Heart left ventricle (tissue), 16 donors: ENCODE results near the gene JADE1. TPM values are rescaled to one million over a fixed set of nuclear protein-coding genes. Genes with fewer than 3 reads are reported as not detected.

Experiments used
- ATAC-seq, 4 donors: fragments of 200-7000 bp; cut with Tn5 transposase; one replicate each; pipeline ENCODE4 v1.9.1; 2020 to 2022; ENCODE audit warnings: moderate library complexity in 4 of 4, mild to moderate bottlenecking in 3 of 4, moderate number of reproducible peaks in 1 of 4
- DNase-seq, 5 donors: peaks; one replicate each; pipeline ENCODE4 v3.0.0-alpha.2; 2020
- H3K27ac ChIP-seq, 12 donors: fragments of 200-600 bp; sonication (generic) in 4 of 12; one replicate each; pipeline versions ENCODE4 v1.5.0 to v1.8.0; 2016 to 2022; ENCODE audit warnings: mild to moderate bottlenecking in 2 of 12
- H3K27me3 ChIP-seq, 9 donors: fragments of 200-600 bp; sonication (generic) in 2 of 9; one replicate each; pipeline versions ENCODE4 v1.5.1 to v1.8.0; 2016 to 2022; ENCODE audit warnings: mild to moderate bottlenecking in 3 of 9
- H3K36me3 ChIP-seq, 9 donors: fragments of 200-600 bp; sonication (generic) in 2 of 9; one replicate each; pipeline versions ENCODE4 v1.5.0 to v1.8.0; 2018 to 2022; ENCODE audit warnings: mild to moderate bottlenecking in 2 of 9
- H3K4me1 ChIP-seq, 12 donors: fragments of 200-600 bp; sonication (generic) in 4 of 12; one replicate each; pipeline versions ENCODE4 v1.5.0 to v1.8.0; 2016 to 2022; ENCODE audit warnings: mild to moderate bottlenecking in 3 of 12
- H3K4me3 ChIP-seq, 12 donors: fragments of 200-600 bp; sonication (generic) in 4 of 12; one replicate each; pipeline versions ENCODE4 v1.5.0 to v1.8.0; 2017 to 2022; ENCODE audit warnings: mild to moderate bottlenecking in 9 of 12, moderate library complexity in 4 of 12
- H3K9me3 ChIP-seq, 12 donors: fragments of 200-600 bp; sonication (generic) in 4 of 12; one replicate each; pipeline versions ENCODE4 v1.5.0 to v1.8.0; 2016 to 2022; ENCODE audit warnings: mild to moderate bottlenecking in 1 of 12
- POLR2A ChIP-seq, 2 donors: fragments of 450-650 bp; IDR thresholded peaks; one replicate each; pipeline ENCODE4 v1.6.1; 2017; ENCODE audit warnings: antibody characterized with exemption in 2 of 2, mild to moderate bottlenecking in 2 of 2, moderate library complexity in 2 of 2
- WGBS, 4 donors: extraction: QIAGEN DNeasy Blood & Tissue Kit in 2 of 4; methylation state at CpG; one replicate each; pipeline versions ENCODE4 v1.1.5 to v1.1.7; 2013 to 2018; 5-methylcytosine and 5-hydroxymethylcytosine counted together
- intact Hi-C, 10 donors: fragments of 100-400 bp; cut with DNase I; formaldehyde crosslinking; loops; one replicate each; pipeline versions ENCODE4 v1.11.1 to v1.14.2; 2022
- polyA plus RNA-seq, 2 donors: library from polyadenylated mRNA; stranded (reverse); fragments of 200-250 nt; gene quantifications; one replicate each; pipeline ENCODE4 v1.2.3, GENCODE V29; 2013
- total RNA-seq, 9 donors: library from RNA; depleted of rRNA in 2 of 9; stranded (reverse); fragments of >200 nt in 2 of 9; fragmentation: NEBNext Ultra II Directional in 3 of 9; extraction: Animal tissue kit (Norgen Biotek cat#: 25700) in 3 of 9; gene quantifications; one replicate each; pipeline versions ENCODE4 v1.1.0 to v1.2.4, GENCODE V29; 2016 to 2023
- TF ChIP-seq, protein P1 (sequence below), 12 donors: fragments of 200-600 bp; sonication (generic) in 4 of 12; IDR thresholded peaks; one replicate each; pipeline versions ENCODE4 v1.5.0 to v1.8.0; 2018 to 2022; ENCODE audit warnings: antibody characterized with exemption in 12 of 12, mild to moderate bottlenecking in 5 of 12
- donor health status: ischemic (EF 13 %, LVEDD 7.1; RV severe dilation, severe dysfunction).
- donor health status: healthy with polysubstance abuse.
- donor health status: DM: no; HTN: yes; CAD: no.
- donor health status: DM: no; HTN: no; CAD: no.
- donor health status: ischemic (EF 25% LVEDD 6.9; RV normal size, moderate dysfunction).
- donor health status: ischemic (EF 25% LVEDD 5.7; RV mildly dilated, moderate dysfunction).
- donor health status: healthy.
- donor health status: DM: yes; HTN: yes; CAD: no.
- donor health status: ischemic (EF 35%, LVEDD 5.7; RV mildly dilated, moderate dysfunction).
- donor health status: nonischemic (EF 11% LVEDD 7.7; RV severe dilation, severe dysfunction).
- donor health status: DM: yes; HTN: yes; CAD: no.
- donor health status: PGD.
- donor health status: ischemic (EF 29% LVEDD 5.4; RV normal size, mild dysfunction).
- donor health status: nonischemic (EF 23%, LVEDD 6.1; RV moderate dilation, normal function).

JADE1 gene
- total and polyA plus RNA-seq, 11 donors, result 15.0 to 31.9 (median 19.7) TPM

DNA sequence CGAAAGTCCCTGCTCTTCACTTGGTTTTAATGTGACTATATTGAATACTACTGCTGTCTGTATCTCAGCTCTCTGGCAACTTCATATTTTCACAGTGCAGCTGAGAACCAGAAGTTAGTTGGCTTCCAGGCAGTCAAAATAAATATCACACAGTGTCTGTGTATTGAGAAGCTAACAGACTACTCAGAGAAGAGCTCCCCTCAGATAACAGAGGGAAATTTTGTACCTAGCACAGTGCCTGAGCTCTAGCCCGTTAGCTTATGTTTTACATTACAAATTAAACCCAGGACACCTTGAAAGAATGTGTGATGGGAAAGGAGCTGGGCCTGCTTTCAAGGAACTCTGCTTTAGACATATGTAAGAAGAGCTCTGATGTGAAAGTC is 22.7 kb downstream of the JADE1 start:
- Histone ChIP-seq H3K27me3 (no peaks in the 10 kb centered on the region), H3K4me3 (no peak overlapping the region), H3K36me3 (peaks cover 0 to 29% (median 8%) of the 10 kb centered on the region in 9 donors), H3K27ac (peak overlapping the region in 6 of 12 donors; percentile 3 to 70 (median 49)), H3K4me1 (peaks cover 0 to 80% (median 51%) of the 10 kb centered on the region in 12 donors), H3K9me3 (no peaks in the 10 kb centered on the region)
- intact Hi-C loops, result loop anchor here in 1 of 10 donors (10.0 kb wide), 1 partner anchor 547 kb away; the partner anchor contains the start of gene PGRMC2
- ATAC-seq (no peak), DNase-seq (no peak)
- TF ChIP-seq POLR2A (IDR thresholded peaks at IDR 0.05), result no peak
- TF ChIP-seq, protein P1, sequence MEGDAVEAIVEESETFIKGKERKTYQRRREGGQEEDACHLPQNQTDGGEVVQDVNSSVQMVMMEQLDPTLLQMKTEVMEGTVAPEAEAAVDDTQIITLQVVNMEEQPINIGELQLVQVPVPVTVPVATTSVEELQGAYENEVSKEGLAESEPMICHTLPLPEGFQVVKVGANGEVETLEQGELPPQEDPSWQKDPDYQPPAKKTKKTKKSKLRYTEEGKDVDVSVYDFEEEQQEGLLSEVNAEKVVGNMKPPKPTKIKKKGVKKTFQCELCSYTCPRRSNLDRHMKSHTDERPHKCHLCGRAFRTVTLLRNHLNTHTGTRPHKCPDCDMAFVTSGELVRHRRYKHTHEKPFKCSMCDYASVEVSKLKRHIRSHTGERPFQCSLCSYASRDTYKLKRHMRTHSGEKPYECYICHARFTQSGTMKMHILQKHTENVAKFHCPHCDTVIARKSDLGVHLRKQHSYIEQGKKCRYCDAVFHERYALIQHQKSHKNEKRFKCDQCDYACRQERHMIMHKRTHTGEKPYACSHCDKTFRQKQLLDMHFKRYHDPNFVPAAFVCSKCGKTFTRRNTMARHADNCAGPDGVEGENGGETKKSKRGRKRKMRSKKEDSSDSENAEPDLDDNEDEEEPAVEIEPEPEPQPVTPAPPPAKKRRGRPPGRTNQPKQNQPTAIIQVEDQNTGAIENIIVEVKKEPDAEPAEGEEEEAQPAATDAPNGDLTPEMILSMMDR (IDR thresholded peaks at IDR 0.05), result no peak
- WGBS, 4 donors, result 67 to 76% (median 70%) methylated on average over 2 of the region's 2 CpGs

DNA sequence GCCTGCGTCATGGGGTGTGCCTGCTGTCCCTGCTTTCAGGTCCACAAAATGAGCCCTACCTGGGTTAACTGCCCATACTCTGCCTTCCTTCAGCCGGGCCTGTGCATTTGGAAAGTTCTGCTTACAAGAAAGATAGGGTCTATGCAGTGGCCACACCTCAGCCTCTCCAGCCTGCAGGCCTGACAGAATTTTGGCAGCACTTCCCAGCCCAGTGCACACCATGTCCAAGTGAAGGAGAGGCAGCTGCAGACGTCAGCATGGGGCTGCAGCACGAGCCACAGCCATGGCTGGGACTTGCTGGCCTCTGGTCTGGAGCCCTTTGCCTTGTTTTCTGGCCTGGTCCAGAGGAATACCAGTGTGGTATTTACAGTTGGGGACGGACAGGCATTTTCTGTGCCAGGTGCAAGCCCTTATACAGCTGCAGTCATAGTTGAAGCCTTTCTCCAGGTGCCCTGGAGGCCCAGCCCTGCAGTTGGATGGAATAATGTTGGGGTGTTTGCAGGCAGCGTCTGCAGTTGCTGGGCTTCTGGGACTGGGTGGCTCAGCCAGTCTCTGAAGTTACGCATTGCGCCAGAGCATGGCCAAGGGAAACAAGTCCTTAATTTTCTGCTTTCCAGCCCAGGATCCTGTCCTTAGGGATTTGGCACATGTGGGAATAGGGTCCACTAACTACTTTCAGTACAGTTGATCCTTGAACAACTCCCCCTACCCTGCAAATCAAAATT is 26.2 kb downstream of the JADE1 start:
- H3K36me3 ChIP-seq, result peaks cover 0 to 29% (median 8%) of the 10 kb centered on the region in 9 donors
- H3K27me3 ChIP-seq, result no peaks in the 10 kb centered on the region
- DNase-seq, result peak; percentile 81 to 94 (median 84)
- 39 to 71% (median 47%) methylated on average over 4 to 8 of the region's 8 CpGs for WGBS, 4 donors
- TF ChIP-seq, protein P1 (IDR thresholded peaks at IDR 0.05), result no peak
- no peak for TF ChIP-seq POLR2A (IDR thresholded peaks at IDR 0.05)
- peak; percentile 97 to 98 (median 98) for ATAC-seq
- no peaks in the 10 kb centered on the region for H3K9me3 ChIP-seq
- H3K4me3 ChIP-seq, result no peak overlapping the region
- intact Hi-C loops, result loop anchor here in 1 of 10 donors (10.0 kb wide), 1 partner anchor 551 kb away; the partner anchor contains the start of gene PGRMC2
- H3K4me1 ChIP-seq, result peaks cover 0 to 87% (median 58%) of the 10 kb centered on the region in 12 donors
- H3K27ac ChIP-seq, result peak overlapping the region; percentile 28 to 91 (median 74)

DNA sequence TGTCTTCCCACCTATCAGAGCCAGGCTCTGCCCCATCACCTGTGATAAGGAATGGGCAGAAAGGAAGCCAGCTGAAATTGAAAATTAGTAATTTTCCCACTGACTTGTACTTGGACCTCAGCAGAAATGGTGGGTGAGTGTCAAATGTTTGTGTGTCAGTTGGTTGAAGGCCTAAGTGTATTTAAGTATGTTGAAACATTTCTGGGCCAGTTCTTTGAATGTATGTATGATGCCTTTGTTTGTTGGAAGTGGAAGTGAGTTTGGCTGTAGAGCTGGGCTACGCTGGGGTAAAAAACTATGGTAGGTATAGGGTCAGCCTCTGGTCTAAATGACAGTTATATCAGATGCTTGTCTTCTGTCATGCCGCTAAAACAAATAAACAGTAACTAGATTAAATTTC is 27.7 kb downstream of the JADE1 start:
- WGBS, 4 donors, result 91 to 98% (median 95%) methylated on average over 2 of the region's 2 CpGs
- no peak for ATAC-seq
- intact Hi-C loops, result loop anchor here in 1 of 10 donors (10.0 kb wide), 1 partner anchor 552 kb away; the partner anchor contains the start of gene PGRMC2
- peaks cover 0 to 82% (median 51%) of the 10 kb centered on the region in 12 donors for H3K4me1 ChIP-seq
- H3K27ac ChIP-seq, result peak overlapping the region in 9 of 12 donors; percentile 2 to 91 (median 29)
- H3K27me3 ChIP-seq, result no peaks in the 10 kb centered on the region
- peaks cover 0 to 24% (median 8%) of the 10 kb centered on the region in 9 donors for H3K36me3 ChIP-seq
- DNase-seq, result no peak
- no peak overlapping the region for H3K4me3 ChIP-seq
- no peaks in the 10 kb centered on the region for H3K9me3 ChIP-seq
- TF ChIP-seq, protein P1 (IDR thresholded peaks at IDR 0.05), result no peak
- TF ChIP-seq POLR2A (IDR thresholded peaks at IDR 0.05), result no peak

DNA sequence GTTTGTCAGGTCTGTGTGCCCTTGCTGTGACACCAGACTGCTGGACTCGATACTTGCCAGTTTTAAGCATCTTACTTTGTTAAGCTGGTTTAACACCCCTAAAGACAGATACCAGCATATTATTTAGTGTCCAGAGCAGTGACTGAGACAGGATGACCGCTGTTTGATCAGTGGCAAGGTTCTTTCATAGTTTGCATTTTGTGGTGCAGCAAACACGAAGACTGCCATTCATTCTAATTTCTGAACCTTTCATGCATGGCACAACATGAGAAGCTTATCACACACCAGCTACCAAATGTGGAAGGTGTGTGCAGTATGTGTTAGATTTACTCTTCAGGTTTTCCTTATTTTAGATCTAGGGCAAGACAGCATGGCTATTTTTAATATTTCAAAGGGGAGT is 28.2 kb downstream of the JADE1 start:
- DNase-seq (no peak), ATAC-seq (no peak)
- Histone ChIP-seq H3K9me3 (no peaks in the 10 kb centered on the region), H3K4me3 (no peak overlapping the region), H3K27me3 (no peaks in the 10 kb centered on the region), H3K27ac (peak overlapping the region in 11 of 12 donors; percentile 2 to 91 (median 29)), H3K36me3 (peaks cover 0 to 22% (median 7%) of the 10 kb centered on the region in 9 donors), H3K4me1 (peaks cover 0 to 82% (median 49%) of the 10 kb centered on the region in 12 donors)
- TF ChIP-seq, protein P1 (IDR thresholded peaks at IDR 0.05), result no peak
- TF ChIP-seq POLR2A (IDR thresholded peaks at IDR 0.05), result no peak
- 53 to 69% (median 67%) methylated on average over 3 of the region's 3 CpGs for WGBS, 4 donors
- intact Hi-C loops, result loop anchor here in 1 of 10 donors (10.0 kb wide), 1 partner anchor 553 kb away; the partner anchor contains the start of gene PGRMC2
